K562 (cell line): ENCODE data around the gene PRKRIP1. TPM values are rescaled to one million over a fixed set of nuclear protein-coding genes. Genes with fewer than 3 reads are reported as not detected.

Experiments
- ADNP ChIP-seq: fragments of 200-800 bp; sonication (Bioruptor generic); IDR thresholded peaks from 2 replicates; pipeline ENCODE4 v1.6.1; 2016; ENCODE audit warnings: missing genetic modification characterization, missing compliant biosample characterization
- CEBPG ChIP-seq, 3 experiments: fragments of 200-800 bp in 1 of 3; sonication (Bioruptor generic) in 1 of 3; sonication (generic) in 1 of 3; formaldehyde crosslinking in 1 of 3; IDR thresholded peaks in 2 of 3; conservative IDR thresholded peaks in 1 of 3; 2 replicates each; pipeline versions ENCODE4 v1.6.1 to v1.8.0; 2016 to 2022; ENCODE audit warnings: missing compliant biosample characterization in 2 of 3, missing genetic modification characterization in 2 of 3, mild to moderate bottlenecking in 1 of 3, missing genetic modification reagents in 1 of 3
- CREB3 ChIP-seq: fragments of 450-650 bp; conservative IDR thresholded peaks from 2 replicates; pipeline ENCODE4 v1.6.1; 2016; ENCODE audit warnings: missing genetic modification characterization, low read depth, mild to moderate bottlenecking, missing compliant biosample characterization, moderate library complexity
- EGR1 ChIP-seq: fragments of 450-650 bp; conservative IDR thresholded peaks from 2 replicates; pipeline ENCODE4 v1.6.1; 2017; ENCODE audit warnings: mild to moderate bottlenecking
- FOXA1 ChIP-seq: fragments of 450-650 bp; IDR thresholded peaks from 2 replicates; pipeline ENCODE4 v1.6.1; 2016; ENCODE audit warnings: mild to moderate bottlenecking, borderline replicate concordance
- GATAD2B ChIP-seq: fragments of 450-650 bp; IDR thresholded peaks from 2 replicates; pipeline ENCODE4 v1.6.1; 2017; ENCODE audit warnings: mild to moderate bottlenecking, borderline replicate concordance
- JUN ChIP-seq, 2 experiments: sonication (generic) in 1 of 2; formaldehyde crosslinking in 1 of 2; IDR thresholded peaks; 2 replicates each; pipeline versions ENCODE4 v1.6.1 to v1.8.0; 2012 to 2022; ENCODE audit warnings: borderline replicate concordance in 2 of 2, mild to moderate bottlenecking in 2 of 2, improper control_type of control experiment in 1 of 2, low read depth in 1 of 2, low read length in 1 of 2, missing genetic modification reagents in 1 of 2
- MEF2D ChIP-seq: conservative IDR thresholded peaks from 2 replicates; pipeline ENCODE4 v1.6.1; 2016; ENCODE audit warnings: low read depth, missing genetic modification characterization, missing compliant biosample characterization
- MEIS2 ChIP-seq: fragments of 450-650 bp; IDR thresholded peaks from 2 replicates; pipeline ENCODE4 v1.6.1; 2014; ENCODE audit warnings: mild to moderate bottlenecking; ENCODE audit not compliant: partially characterized antibody
- PYGO2 ChIP-seq: fragments of 450-650 bp; IDR thresholded peaks from 2 replicates; pipeline ENCODE4 v1.6.1; 2016; ENCODE audit warnings: mild to moderate bottlenecking, missing genetic modification characterization, moderate library complexity, missing compliant biosample characterization
- STAT5B ChIP-seq: fragments of 250-450 bp; sonication (Bioruptor Pico); IDR thresholded peaks from 2 replicates; pipeline ENCODE4 v1.8.0; 2021; ENCODE audit warnings: mild to moderate bottlenecking, inconsistent platforms
- TEAD1 ChIP-seq, 2 experiments: fragments of 450-650 bp in 1 of 2; sonication (generic) in 1 of 2; formaldehyde crosslinking; IDR thresholded peaks; 2 replicates each; pipeline versions ENCODE4 v1.4.0 to v1.8.0; 2020 to 2022; ENCODE audit warnings: mild to moderate bottlenecking in 2 of 2, missing genetic modification reagents in 1 of 2
- ZC3H4 ChIP-seq: sonication (generic); formaldehyde crosslinking; IDR thresholded peaks from 2 replicates; pipeline ENCODE4 v1.9.0; 2021; ENCODE audit warnings: missing genetic modification reagents, borderline replicate concordance
- ZNF121 ChIP-seq: sonication (generic); formaldehyde crosslinking; conservative IDR thresholded peaks from 2 replicates; pipeline ENCODE4 v1.8.0; 2022; ENCODE audit warnings: missing genetic modification reagents
- polyA plus RNA-seq, 8 experiments: library from polyadenylated mRNA; depleted of rRNA in 4 of 8; stranded (reverse) in 5 of 8; unstranded in 3 of 8; fragments of >200 nt; fragmentation: Nextera tagmentation in 2 of 8; fragmentation: Illumina TruSeq in 1 of 8; extraction: Ambion mirVana in 2 of 8; extraction: Trizol in 1 of 8; gene quantifications; 2 replicates each; pipeline versions ENCODE4 v1.2.1 to v1.2.3, GENCODE V29; 2011 to 2014; ENCODE audit warnings: inconsistent platforms in 1 of 8, missing spikeins in 1 of 8
- total RNA-seq, 7 experiments: library from RNA; depleted of rRNA in 6 of 7; stranded (reverse); fragments of >200 nt in 6 of 7; fragmentation: Illumina TruSeq in 2 of 7; extraction: Trizol in 2 of 7; gene quantifications; 2 replicates each; pipeline versions ENCODE4 v1.2.1 to v1.2.3, GENCODE V29; 2011 to 2021; ENCODE audit warnings: low replicate concordance in 1 of 7
- TF ChIP-seq, protein P1 (sequence below): fragments of 250-450 bp; sonication (Bioruptor Pico); IDR thresholded peaks from 2 replicates; pipeline ENCODE4 v1.5.0; 2020; ENCODE audit warnings: mild to moderate bottlenecking, borderline replicate concordance
- TF ChIP-seq, protein P2 (sequence below): fragments of 450-650 bp; formaldehyde crosslinking; IDR thresholded peaks from 2 replicates; pipeline ENCODE4 v1.4.0; 2020; ENCODE audit warnings: mild to moderate bottlenecking, mixed read lengths
- TF ChIP-seq, protein P3 (sequence below), 3 experiments: fragments of 200-800 bp in 1 of 3; sonication (Bioruptor generic) in 1 of 3; sonication (generic) in 1 of 3; formaldehyde crosslinking in 1 of 3; IDR thresholded peaks; 2 replicates each; pipeline versions ENCODE4 v1.6.1 to v1.8.0; 2016 to 2022; ENCODE audit warnings: mild to moderate bottlenecking in 2 of 3, missing compliant biosample characterization in 2 of 3, missing genetic modification characterization in 2 of 3, missing genetic modification reagents in 1 of 3

PRKRIP1 gene
- total and polyA plus RNA-seq, 9 of the 15 experiments (the other 6 are each of a cell fraction or from before 2014, with no cell fraction given), result 14.9 to 52.1 (median 19.8) TPM

- TF ChIP-seq, protein P1, sequence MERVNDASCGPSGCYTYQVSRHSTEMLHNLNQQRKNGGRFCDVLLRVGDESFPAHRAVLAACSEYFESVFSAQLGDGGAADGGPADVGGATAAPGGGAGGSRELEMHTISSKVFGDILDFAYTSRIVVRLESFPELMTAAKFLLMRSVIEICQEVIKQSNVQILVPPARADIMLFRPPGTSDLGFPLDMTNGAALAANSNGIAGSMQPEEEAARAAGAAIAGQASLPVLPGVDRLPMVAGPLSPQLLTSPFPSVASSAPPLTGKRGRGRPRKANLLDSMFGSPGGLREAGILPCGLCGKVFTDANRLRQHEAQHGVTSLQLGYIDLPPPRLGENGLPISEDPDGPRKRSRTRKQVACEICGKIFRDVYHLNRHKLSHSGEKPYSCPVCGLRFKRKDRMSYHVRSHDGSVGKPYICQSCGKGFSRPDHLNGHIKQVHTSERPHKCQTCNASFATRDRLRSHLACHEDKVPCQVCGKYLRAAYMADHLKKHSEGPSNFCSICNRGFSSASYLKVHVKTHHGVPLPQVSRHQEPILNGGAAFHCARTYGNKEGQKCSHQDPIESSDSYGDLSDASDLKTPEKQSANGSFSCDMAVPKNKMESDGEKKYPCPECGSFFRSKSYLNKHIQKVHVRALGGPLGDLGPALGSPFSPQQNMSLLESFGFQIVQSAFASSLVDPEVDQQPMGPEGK (CRISPR knock-in tag), result no peak
- TF ChIP-seq CEBPG (CRISPR knock-in tag; IDR thresholded peaks at IDR 0.05) (no peak), CEBPG (tag; conservative IDR thresholded peaks at IDR 0.05 in 1 of 2, IDR thresholded peaks at IDR 0.05 in 1 of 2) (no peak), EGR1 (peak; percentile 96), TEAD1 (CRISPR knock-in tag; IDR thresholded peaks at IDR 0.05) (peak in 1 of 2 experiments; percentile 94; a peak in 2 of 4 replicates), CREB3 (tag) (no peak), ZNF121 (no peak), GATAD2B (peak; percentile 96), PYGO2 (tag) (no peak), ADNP (tag) (no peak), MEF2D (tag) (no peak), FOXA1 (no peak), ZC3H4 (CRISPR knock-in tag) (no peak), MEIS2 (peak; percentile 83), JUN (IDR thresholded peaks at IDR 0.05; ENCODE audit: borderline replicate concordance, low read depth, low read length) (peak; percentile 58; the same call in 1 of the 2 replicates), JUN (CRISPR knock-in tag; IDR thresholded peaks at IDR 0.05; ENCODE audit: borderline replicate concordance) (no peak; the same call in 1 of the 2 replicates), STAT5B (CRISPR knock-in tag) (no peak)
- TF ChIP-seq, protein P2, sequence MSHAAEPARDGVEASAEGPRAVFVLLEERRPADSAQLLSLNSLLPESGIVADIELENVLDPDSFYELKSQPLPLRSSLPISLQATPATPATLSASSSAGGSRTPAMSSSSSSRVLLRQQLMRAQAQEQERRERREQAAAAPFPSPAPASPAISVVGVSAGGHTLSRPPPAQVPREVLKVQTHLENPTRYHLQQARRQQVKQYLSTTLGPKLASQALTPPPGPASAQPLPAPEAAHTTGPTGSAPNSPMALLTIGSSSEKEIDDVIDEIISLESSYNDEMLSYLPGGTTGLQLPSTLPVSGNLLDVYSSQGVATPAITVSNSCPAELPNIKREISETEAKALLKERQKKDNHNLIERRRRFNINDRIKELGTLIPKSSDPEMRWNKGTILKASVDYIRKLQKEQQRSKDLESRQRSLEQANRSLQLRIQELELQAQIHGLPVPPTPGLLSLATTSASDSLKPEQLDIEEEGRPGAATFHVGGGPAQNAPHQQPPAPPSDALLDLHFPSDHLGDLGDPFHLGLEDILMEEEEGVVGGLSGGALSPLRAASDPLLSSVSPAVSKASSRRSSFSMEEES (CRISPR knock-in tag), result no peak
- TF ChIP-seq, protein P3, sequence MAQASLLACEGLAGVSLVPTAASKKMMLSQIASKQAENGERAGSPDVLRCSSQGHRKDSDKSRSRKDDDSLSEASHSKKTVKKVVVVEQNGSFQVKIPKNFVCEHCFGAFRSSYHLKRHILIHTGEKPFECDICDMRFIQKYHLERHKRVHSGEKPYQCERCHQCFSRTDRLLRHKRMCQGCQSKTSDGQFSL (CRISPR knock-in tag; IDR thresholded peaks at IDR 0.05), result no peak
- TF ChIP-seq, protein P3 (tag; IDR thresholded peaks at IDR 0.05), result no peak
These were observed 68.6 kb downstream of the PRKRIP1 start, which contains the start of the genes ALKBH4 and LRWD1 (continued) for GRCh38 chr7:102464577-102465280.
